Stimulated activated CD8-positive, alpha-beta memory T cell treated with anti-CD3 and anti-CD28 coated beads, Interleukin-15, amount 100 ng/mL, for 24 hours (primary cell): ENCODE results near the gene SEMA6B.
"Not testable (repeated sequence)": the region's sequence is repeated elsewhere in the genome, so short reads cannot be mapped to it uniquely, and the experiment has no call there.

Experiments
- DNase-seq: peaks from one replicate; pipeline ENCODE4 v3.0.0-alpha.2; 2020; ENCODE audit warnings: low read depth

The SEMA6B gene, protein sequence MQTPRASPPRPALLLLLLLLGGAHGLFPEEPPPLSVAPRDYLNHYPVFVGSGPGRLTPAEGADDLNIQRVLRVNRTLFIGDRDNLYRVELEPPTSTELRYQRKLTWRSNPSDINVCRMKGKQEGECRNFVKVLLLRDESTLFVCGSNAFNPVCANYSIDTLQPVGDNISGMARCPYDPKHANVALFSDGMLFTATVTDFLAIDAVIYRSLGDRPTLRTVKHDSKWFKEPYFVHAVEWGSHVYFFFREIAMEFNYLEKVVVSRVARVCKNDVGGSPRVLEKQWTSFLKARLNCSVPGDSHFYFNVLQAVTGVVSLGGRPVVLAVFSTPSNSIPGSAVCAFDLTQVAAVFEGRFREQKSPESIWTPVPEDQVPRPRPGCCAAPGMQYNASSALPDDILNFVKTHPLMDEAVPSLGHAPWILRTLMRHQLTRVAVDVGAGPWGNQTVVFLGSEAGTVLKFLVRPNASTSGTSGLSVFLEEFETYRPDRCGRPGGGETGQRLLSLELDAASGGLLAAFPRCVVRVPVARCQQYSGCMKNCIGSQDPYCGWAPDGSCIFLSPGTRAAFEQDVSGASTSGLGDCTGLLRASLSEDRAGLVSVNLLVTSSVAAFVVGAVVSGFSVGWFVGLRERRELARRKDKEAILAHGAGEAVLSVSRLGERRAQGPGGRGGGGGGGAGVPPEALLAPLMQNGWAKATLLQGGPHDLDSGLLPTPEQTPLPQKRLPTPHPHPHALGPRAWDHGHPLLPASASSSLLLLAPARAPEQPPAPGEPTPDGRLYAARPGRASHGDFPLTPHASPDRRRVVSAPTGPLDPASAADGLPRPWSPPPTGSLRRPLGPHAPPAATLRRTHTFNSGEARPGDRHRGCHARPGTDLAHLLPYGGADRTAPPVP

DNA sequence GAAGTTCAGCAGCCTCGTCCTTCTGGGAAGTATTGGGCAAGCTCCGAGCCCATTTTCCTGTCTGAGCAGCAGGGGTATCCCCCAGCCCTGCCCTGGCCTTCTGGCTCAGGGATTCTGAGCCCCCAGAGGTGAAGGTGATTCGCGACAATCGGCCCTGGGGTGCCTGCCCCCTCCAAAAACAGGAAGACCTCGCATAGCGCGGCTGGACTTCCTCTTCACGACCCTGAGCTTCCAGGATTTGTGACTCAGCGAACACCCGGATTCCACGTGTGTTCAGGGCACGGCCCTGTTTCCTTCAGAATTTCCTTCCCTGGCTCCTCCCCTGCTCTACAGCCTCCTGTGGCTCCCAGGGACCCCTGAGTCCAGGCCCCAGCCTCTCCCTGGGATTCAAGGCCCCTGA is at the start of gene SEMA6B:
SEMA6B (minus strand) TSS at position 116 of the 400 bp plus-strand sequence. CDS start 1,227 bp downstream, outside the sequence.
- no peak for DNase-seq

DNA sequence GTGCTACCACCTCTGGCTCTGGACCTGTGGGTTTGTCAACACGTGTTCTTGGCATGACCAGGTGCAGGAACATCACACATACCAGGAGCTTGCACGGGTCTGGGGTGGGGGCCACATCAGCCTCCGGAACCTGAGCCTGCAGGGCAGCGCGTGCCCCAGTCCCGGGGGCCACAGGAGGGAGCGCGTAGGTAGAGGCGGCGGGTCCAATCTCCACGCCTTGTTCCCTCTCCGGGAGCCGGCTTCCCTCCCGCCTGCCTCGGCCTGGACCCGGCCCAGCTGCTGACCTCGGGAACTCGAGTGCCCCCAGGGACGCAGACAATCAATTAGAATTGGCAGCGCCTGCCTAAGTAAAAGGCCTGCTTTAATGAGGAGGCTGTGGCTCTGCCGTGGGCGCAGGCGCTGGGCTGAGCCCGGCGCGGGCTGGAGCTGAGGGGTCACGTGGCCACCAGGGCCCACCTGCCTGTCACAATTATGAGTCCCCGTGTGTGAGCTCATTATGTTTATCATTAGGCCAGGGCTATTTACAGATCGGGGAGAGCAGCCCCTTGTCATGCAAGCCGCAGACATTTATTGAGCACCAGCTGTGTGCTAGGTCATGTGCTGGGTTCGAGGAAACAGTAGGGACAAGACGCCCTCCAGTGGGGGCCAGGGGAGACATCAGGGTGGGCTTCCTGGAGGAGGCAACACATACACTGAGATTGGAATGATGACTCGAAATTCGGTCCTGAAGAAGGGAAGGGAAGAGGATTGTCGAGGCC is 47.6 kb upstream of the SEMA6B start:
- no peak for DNase-seq

DNA sequence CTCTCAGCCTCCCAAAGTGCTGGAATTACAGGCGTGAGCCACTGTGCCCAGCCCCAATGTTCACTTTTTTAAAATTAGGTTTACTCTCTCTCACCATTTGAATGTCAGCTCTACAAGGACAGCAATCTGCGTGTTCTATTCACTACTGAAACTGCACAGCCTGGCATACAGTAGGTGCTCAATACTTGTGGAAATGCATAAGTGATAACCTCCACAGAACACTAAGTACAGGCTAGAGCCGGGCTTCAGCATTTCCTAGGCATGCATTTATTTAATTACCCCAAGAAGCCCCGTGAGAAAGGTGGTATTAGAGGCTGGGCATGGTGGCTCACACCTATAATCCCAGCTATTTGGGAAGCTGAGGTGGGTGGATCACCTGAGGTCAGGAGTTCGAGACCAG is 46.7 kb upstream of the SEMA6B start:
- DNase-seq, result no peak

DNA sequence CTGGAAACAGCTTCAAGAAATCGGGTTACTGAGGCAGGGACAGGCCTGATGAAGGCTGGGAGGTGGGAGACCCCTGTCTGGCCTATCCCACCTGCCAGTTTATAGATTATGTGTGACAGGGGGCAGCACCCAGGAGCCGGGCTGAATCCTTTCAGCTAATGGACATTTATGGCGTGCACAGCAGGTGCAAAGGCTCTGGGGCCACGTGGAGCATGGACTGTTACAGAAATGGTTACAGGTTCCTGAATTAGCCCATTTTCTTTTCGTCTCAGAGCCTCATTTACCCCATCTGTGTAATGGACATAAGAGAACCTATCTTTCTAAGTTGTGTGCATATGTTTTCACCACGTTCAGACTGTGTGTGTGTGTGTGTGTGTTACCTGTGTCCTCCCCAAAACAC is 45.4 kb upstream of the SEMA6B start:
- no peak for DNase-seq

DNA sequence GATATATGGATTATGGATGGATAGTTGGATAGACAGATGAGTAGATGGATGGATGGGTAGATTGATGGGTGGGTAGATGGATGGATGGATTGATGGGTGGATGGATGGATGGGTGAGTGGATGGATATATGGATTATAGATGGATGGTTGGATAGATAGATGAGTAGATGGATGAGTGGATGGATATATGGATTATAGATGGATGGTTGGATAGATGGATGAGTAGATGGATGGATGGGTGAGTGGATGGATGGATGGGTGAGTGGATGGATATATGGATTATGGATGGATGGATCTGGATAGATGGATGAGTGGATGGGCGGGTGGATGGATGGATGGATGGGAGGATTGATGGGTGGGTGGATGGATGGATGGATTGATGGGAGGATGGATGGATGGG is 43.4 kb upstream of the SEMA6B start:
- no peak for DNase-seq

DNA sequence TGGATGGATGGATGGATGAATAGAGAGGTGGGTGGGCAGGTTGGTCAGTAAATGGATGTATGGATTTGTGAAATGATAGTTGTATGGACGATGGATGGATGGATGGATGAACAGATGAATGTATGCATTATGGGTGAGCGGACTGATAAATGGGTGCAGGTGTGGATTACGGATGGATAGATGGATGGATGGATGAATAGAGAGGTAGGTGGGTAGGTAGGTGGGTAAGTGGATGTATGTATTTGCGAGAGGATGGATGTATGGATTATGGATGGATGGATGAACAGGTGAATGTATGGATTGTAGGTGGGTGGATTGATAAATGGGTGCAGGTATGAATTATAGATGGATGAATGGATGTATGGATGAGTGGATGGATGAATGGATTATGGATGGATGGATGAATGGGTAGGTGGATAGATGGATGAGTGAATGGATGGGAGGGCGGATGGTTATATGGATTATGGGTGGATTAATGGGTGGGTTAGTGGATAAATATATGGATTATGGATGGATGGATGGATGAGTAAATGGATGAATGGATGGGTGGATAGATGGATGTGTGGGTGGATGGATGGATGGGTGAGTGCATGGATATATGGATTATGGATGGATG is 42.8 kb upstream of the SEMA6B start:
- DNase-seq, result no peak

DNA sequence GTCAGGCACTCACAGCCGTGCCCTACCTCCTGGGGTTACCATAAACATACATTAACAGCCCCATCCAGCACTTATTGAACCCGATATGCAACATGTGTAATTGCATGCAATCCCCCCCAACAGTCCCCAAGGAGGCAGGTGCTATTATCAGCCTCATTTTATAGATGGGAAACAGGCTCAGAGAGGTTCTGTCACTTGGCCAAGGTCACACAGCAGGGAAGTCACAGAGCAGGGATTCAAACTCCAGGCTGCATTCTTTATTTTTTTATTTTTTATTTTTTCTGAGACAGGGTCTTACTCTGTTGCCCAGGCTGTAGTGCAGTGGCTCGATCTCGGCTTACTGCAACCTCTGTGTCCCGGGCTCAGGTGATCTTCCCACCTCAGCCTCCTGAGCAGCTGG is 41.4 kb upstream of the SEMA6B start:
- no peak for DNase-seq

DNA sequence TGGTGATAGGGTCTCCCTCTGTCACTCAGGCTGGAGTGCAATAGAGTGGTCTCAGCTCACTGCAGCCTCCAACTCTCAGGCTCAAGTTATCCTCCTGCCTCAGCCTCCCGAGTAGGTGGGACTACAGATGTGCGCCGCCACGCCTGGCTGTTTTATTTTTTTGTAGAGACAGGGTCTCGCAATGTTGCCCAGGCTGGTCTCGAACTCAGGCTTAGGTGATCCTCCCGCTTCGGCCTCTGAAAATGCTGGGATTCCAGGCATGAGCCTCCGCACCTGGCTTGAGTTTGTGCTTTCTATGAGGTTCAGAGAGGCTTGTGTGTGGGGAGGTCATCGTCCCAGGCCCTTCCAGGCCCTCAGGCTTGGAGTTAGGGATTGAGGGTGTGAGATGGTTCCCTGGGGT is 40.6 kb upstream of the SEMA6B start:
- DNase-seq, result no peak

DNA sequence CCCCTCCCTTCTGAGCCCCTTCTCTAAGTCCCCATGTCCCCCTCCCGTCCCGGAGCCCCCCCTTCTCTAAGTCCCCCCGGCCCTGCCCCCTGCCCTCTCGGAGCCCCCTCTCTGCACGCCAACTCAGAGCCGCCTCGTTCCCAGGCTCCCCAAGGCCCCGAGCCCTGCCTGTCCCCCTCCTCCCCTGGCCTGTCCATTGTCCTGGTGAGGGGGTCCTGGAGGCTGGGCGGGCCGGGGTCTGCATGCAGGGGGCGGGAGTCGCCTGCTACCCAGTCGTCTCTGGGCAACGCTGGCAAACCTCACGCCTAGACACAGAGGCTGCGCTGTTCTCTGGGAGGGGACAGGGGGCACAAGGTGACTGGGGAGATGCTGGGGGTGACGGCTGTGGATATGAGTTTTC is 39.2 kb upstream of the SEMA6B start:
- no peak for DNase-seq

DNA sequence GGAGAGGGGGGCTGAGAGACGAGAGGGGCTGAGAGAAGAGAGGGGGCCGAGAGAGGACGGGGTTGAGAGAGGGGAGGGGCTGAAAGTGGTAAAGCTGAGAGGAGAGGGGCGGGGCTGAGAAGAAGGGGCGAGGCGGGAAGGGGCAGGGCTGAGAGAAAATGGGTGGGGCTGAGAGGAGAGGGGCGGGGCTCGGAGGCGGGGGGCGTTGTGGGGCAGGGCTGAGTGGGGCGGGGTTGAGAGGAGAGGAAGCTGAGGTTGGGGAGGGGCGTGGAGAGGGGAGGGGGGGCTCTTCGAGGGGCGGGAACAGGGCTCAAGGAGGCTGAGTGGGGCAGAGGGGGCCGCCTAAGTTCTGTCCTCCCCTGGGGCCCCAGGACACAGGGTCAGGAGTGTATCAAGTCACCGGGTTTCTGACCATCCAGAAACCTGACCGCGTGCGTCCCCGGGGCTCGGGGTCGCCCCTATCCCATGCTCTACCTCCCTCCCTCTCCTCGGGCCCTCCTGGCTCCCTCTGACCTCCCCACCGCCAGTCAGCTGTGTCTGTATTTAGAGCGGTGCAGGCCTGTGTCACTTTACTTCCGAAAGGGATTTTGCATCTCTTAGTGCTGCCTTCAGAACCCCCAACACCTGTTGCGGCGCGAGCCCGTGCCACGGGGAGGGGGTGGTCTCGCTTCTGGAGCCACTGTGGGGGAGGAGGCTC is 38.6 kb upstream of the SEMA6B start:
- DNase-seq, result no peak

DNA sequence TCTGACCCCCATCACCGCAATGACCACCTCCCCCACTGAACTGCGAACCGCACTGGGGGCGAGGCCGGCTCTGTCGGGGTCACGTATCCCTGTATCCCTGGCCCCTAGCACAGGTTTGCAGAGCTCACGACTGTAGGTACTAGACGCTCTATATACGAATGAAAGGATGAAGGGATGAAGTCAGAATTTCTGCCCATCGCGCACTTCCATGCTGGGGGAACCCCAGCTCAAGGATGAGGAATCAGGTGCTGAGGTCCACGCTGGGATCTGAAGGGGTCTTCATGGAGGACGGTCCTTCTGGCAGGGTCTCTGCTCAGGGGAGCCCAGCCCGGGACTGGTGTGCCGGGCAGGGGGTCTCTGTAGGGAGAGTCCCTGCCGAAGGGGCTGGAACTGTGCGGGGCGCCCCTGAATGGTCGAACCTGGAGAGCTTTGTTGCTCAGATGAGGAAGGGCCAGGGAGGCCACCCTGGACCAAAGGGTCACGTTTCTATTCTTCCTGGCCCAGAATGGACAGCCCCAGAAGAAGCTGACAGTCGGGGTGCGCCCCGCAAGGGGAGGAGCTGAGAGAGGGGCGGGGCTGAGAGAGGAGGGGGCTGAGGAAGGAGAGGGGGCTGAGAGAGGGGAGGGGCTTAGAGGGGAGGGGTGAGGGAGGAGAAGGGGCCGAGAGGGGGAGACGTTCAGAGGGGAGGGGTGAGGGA is 37.9 kb upstream of the SEMA6B start:
- DNase-seq, result no peak

DNA sequence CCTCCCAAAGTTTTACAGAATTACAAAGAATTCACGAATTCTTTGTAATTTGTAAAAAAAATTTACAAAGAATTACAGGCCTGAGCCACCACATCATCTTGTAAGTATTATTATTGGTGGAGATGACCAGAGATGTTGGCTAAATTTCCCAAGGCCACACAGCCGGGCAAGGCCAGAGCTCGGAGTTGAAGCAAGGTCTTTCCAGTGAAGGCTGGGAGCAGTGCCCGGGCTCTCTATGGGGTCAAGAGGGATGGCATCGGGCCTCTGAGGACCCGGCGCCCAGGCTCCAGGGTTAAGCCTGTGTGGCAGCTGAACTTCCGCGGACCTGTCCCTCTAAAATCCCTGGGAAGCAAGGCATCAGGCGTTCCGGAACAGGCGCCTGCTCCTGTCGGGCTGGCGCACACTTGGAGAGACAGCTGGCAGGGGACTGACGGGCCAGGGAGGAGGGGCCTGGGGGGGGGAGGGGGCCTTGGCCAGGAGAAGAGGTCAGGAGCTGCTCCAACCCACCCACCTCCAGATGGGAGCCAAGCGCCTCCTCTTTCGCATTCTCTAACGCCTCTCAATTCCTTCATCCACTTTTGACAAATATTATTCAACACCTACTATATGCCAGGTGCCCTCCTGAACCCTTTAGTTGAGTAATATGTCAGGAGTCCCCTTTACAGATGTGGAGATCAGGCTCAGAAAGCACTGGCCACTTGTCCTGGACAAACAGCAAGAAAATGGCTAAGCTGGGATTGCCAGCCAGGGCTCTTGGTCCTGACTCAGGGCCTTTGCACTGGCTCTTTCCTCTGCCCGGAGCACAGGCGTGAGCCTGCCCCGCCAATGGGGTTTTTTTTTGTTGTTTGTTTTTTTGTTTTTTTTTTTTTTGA is 36.8 kb upstream of the SEMA6B start:
- DNase-seq, result no peak

DNA sequence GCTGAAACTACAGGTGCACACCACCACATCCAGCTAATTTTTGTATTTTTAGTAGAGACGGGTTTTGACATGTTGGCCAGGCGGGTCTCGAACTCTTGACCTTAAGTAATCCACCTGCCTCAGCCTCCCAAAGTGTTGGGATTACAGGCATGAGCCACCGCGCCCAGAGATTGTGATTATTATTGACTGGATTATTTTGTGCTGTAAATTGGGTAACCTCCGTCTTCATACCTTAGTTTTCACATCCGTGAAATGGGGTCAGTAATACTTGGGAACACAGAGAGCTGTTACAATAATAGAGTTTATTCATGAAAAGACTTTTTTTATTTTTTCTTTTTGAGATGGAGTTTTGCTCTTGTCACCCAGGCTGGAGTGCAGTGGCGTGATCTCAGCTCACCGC is 35.7 kb upstream of the SEMA6B start:
- DNase-seq, result not testable (repeated sequence)

DNA sequence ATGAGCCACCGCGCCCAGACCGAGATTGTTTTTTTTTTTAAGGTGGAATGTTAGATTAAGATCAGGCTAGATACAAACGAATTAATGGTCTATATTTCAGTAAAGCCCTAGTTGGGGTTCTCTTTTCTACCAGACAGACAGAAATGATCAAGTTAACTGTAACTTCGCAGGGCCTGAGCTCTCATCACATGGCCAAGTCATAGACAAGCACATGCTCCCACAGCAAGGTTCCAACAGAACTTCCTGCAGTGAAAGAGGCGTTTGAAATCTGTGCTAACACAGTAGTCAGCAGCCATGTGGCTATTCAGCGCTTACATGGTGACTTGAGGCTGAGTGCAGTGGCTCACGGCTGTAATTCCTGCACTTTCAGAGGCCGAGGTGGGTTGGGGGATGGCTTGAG is 34.7 kb upstream of the SEMA6B start:
- no peak for DNase-seq

DNA sequence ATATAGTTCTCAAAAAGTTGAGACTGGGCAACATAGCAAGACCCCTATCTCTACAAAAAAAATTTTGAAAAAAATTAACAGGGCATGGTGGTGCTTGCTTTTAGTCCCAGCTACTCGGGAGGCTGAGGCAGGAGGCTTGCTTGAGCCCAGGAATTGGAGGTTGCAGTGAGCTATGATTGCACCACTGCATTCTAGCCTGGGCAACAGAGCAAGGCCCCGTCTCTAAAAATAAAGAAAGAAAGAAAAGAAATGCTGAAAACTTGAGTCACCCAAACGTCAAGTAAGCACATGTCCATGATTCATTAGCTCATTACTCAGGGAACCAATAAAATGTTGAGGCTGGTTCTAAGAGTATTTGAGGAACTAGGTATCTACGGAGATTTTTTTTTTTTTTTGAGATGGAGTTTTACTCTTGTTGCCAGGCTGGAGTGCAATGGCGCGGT is 33.9 kb upstream of the SEMA6B start:
- DNase-seq, result no peak

DNA sequence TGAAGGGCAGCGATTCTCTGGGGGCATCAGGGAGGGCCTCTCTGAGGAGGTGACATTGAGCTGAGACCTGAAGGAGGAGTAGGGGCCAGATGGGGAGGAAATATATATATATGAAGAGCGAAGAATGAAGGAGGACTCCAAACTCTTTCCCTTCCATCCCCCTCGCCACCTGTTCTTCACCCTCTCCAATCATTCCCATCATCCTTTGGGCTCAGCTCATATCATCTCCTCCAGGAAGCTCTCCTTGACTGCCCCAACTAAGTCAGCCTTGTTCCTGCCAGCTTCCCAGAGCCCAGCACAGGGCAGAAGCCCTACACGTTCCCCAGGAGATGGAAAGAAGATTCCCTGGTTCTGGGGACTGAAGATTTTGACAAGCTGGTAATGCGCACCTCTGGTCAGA is 33.0 kb upstream of the SEMA6B start:
- DNase-seq, result no peak

DNA sequence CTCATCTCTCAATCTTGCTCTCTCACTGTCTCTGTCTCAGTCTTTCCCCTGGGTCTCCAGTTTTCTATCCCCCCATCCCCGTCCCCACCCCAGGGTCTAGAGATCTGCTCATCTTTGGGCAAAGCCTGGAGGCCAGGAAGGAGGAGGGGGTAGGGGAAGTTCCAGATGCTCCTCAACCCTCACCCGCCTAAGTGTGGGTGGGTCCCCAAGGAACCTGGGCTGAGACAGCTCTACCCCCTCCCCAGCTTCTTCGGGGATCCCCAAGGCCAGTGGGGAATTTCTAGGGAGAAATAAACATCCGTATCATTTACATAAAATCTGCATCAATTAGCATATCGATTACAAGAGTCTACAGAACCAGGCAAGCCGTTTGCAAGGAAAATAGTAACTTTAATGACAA is 31.8 kb upstream of the SEMA6B start:
- DNase-seq, result no peak

DNA sequence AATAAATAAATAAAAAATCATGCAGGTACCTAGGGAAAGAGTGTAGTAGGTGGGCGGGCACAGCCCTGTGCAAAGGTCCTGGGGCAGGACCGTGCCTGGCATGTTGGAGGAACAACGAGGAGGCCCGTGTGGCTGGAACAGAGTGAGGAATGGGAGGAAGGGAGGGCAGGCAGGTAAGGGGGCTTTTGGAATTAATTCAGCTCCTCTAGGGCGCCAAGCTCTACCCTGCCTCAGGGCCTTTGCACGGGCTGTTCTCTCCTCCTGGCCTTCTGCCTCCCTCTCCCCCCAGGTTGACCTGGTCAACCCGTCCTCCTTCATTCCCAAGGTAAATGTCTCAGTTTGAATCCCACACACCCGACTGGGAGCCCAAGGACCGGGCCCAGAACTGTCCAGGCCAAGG is 31.1 kb upstream of the SEMA6B start:
- DNase-seq, result no peak

DNA sequence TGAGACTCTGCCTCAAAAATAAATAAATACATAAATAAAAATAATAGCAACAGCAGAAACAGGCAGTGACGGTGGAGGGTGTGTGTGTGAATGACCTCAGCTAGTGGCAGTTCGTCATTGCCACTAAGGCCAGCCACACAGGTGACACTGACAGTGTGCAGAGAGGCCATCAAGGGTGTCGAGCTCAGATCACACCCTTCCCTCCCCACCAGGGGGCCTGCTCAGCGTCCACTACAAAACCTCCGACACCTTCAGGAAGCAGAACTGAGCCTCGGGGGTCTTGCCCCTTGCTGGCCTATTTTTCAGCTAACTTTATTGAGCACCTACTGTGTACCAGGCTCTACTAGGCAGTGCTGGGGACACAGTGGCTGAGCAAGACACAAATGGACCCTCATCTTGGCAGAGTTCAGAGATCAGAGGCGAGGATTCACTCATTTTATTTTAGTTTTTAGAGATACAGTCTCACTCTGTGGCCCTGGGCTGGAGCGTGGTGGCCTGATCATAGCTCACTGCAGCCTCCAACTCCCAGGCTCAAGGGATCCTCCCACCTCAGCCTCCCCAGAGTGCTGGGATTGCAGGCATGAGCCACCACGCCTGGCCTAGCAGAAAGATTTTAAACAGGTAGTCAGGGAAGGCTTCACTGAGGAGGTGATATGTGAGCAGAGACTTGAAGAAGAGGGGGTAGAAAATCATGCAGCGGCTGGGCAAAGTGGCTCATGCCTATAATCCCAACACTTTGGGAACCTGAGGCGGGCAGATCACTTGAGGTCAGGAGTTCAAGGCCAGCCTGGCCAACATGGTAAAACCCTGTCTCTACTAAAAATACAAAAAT is 30.3 kb upstream of the SEMA6B start:
- no peak for DNase-seq
